Gastrocnemius medialis (tissue), 4 donors: ENCODE data around the gene TMEM234. TPM values are rescaled to one million over a fixed set of nuclear protein-coding genes. Genes with fewer than 3 reads are reported as not detected.
A peak's percentile ranks its signal among the peaks of the same experiment; 100 is the strongest.

ENCODE experiments used
- ATAC-seq, 2 donors: fragments of 150-250 bp; one replicate each; pipeline ENCODE4 v1.9.1; 2016
- DNase-seq, 2 donors: peaks; one replicate each; pipeline ENCODE4 v3.0.0-alpha.2; 2019
- H3K27ac ChIP-seq, 4 donors: fragments of 200-600 bp; sonication (generic); 1 replicate in 1 of 4; 2 replicates in 3 of 4; pipeline ENCODE4 v1.5.1; 2016 to 2018; ENCODE audit warnings: mild to moderate bottlenecking in 2 of 4, moderate library complexity in 1 of 4
- H3K27me3 ChIP-seq, 3 donors: fragments of 200-600 bp; sonication (generic) in 2 of 3; 1 replicate in 1 of 3; 2 replicates in 2 of 3; pipeline versions ENCODE4 v1.5.1 to v1.6.0; 2016 to 2019; ENCODE audit warnings: mild to moderate bottlenecking in 1 of 3, moderate library complexity in 1 of 3
- H3K36me3 ChIP-seq, 2 donors: fragments of 200-600 bp; sonication (generic) in 1 of 2; one replicate each; pipeline ENCODE4 v1.5.1; 2017 to 2018
- H3K4me1 ChIP-seq, 2 donors: fragments of 200-600 bp; sonication (generic) in 1 of 2; one replicate each; pipeline ENCODE4 v1.5.1; 2016 to 2017; ENCODE audit warnings: mild to moderate bottlenecking in 2 of 2
- H3K4me3 ChIP-seq, 4 donors: fragments of 200-600 bp; sonication (generic) in 3 of 4; 1 replicate in 1 of 4; 2 replicates in 3 of 4; pipeline ENCODE4 v1.5.1; 2016 to 2019; ENCODE audit warnings: mild to moderate bottlenecking in 2 of 4
- H3K9me3 ChIP-seq, 3 donors: fragments of 200-600 bp; sonication (generic) in 2 of 3; 1 replicate in 1 of 3; 2 replicates in 2 of 3; pipeline ENCODE4 v1.5.1; 2016 to 2019
- CTCF ChIP-seq, 5 experiments: fragments of 450-650 bp in 3 of 5; fragments of 200-600 bp in 2 of 5; sonication (generic) in 2 of 5; IDR thresholded peaks in 4 of 5; conservative IDR thresholded peaks in 1 of 5; 1 replicate in 4 of 5; 2 replicates in 1 of 5; pipeline ENCODE4 v1.5.1; 2016 to 2019; ENCODE audit warnings: antibody characterized with exemption in 5 of 5, mild to moderate bottlenecking in 3 of 5, moderate library complexity in 3 of 5
- POLR2A ChIP-seq, 2 donors: fragments of 450-650 bp; IDR thresholded peaks; one replicate each; pipeline ENCODE4 v1.6.1; 2017; ENCODE audit warnings: antibody characterized with exemption in 2 of 2, mild to moderate bottlenecking in 2 of 2, moderate library complexity in 2 of 2
- in situ Hi-C, 4 donors: fragments of 200-750 bp; cut with MboI; loops; one replicate each; pipeline versions ENCODE4 v1.15.0 to v1.8.0; 2017; ENCODE audit warnings: low sequenced_read_pairs in 4 of 4
- intact Hi-C: fragments of 100-400 bp; cut with DNase I; formaldehyde crosslinking; loops from one replicate; pipeline ENCODE4 v1.15.1; 2023; ENCODE audit warnings: low total_unique reads
- total RNA-seq, 4 donors: library from RNA; depleted of rRNA; stranded (reverse); fragments of >200 nt; gene quantifications; one replicate each; pipeline versions ENCODE4 v1.1.0 to v1.2.3, GENCODE V29; 2016

The TMEM234 gene
- total RNA-seq, 4 donors from 2014 or later: 1.6 to 4.6 (median 4.4) TPM

GRCh38 chr1:32239790-32240139 lies 17.6 kb upstream of the TMEM234 start:
- intact Hi-C loops (loop anchor here (2.0 to 5.0 kb wide), 4 partner anchors 17 to 167 kb away; partner anchors contain the start of genes EIF3I, HDAC1, KPNA6 and TMEM234), in situ Hi-C loops (no loop called here)
- Histone ChIP-seq H3K36me3 (no peaks in the 10 kb centered on the region), H3K4me1 (peaks cover 8 to 10% of the 10 kb centered on the region in 2 donors), H3K27me3 (no peaks in the 10 kb centered on the region), H3K4me3 (peak overlapping the region; percentile 62 to 74 (median 64)), H3K27ac (peak overlapping the region; percentile 59 to 74 (median 71)), H3K9me3 (no peaks in the 10 kb centered on the region)
- DNase-seq (no peak), ATAC-seq (no peak)
- TF ChIP-seq CTCF (IDR thresholded peaks at IDR 0.05 in 4 of 5, conservative IDR thresholded peaks at IDR 0.05 in 1 of 5) (no peak), POLR2A (IDR thresholded peaks at IDR 0.05) (no peak)

- Histone ChIP-seq H3K4me1 (peaks cover 8 to 10% of the 10 kb centered on the region in 2 donors), H3K36me3 (no peaks in the 10 kb centered on the region), H3K27ac (peak overlapping the region in 2 of 4 donors; percentile 71), H3K9me3 (no peaks in the 10 kb centered on the region), H3K4me3 (no peak overlapping the region), H3K27me3 (no peaks in the 10 kb centered on the region)
- in situ Hi-C loops: no loop called here
- intact Hi-C loops: no loop called here
- no peak for TF ChIP-seq CTCF (IDR thresholded peaks at IDR 0.05 in 4 of 5, conservative IDR thresholded peaks at IDR 0.05 in 1 of 5)
- TF ChIP-seq POLR2A (IDR thresholded peaks at IDR 0.05): no peak
- DNase-seq: no peak
- no peak for ATAC-seq
These were observed 17.2 kb upstream of the TMEM234 start for GRCh38 chr1:32239337-32239736.

GRCh38 chr1:32234792-32235191 lies 12.6 kb upstream of the TMEM234 start:
- Histone ChIP-seq H3K9me3 (no peaks in the 10 kb centered on the region), H3K4me1 (no peaks in the 10 kb centered on the region), H3K4me3 (no peak overlapping the region), H3K27me3 (no peaks in the 10 kb centered on the region), H3K36me3 (peaks cover 0 to 35% of the 10 kb centered on the region in 2 donors), H3K27ac (peak overlapping the region in 1 of 4 donors; percentile 62)
- intact Hi-C loops: no loop called here
- peak in 1 of 2 donors; percentile 32 for DNase-seq
- in situ Hi-C loops: no loop called here
- peak; percentile 50 to 57 for ATAC-seq
- TF ChIP-seq CTCF (IDR thresholded peaks at IDR 0.05 in 4 of 5, conservative IDR thresholded peaks at IDR 0.05 in 1 of 5) (no peak), POLR2A (IDR thresholded peaks at IDR 0.05) (no peak)

- Histone ChIP-seq H3K4me1 (no peaks in the 10 kb centered on the region), H3K36me3 (peaks cover 0 to 56% of the 10 kb centered on the region in 2 donors), H3K4me3 (no peak overlapping the region), H3K27ac (no peak overlapping the region), H3K27me3 (no peaks in the 10 kb centered on the region), H3K9me3 (no peaks in the 10 kb centered on the region)
- intact Hi-C loops (no loop called here), in situ Hi-C loops (no loop called here)
- no peak for TF ChIP-seq CTCF (IDR thresholded peaks at IDR 0.05 in 4 of 5, conservative IDR thresholded peaks at IDR 0.05 in 1 of 5)
- no peak for TF ChIP-seq POLR2A (IDR thresholded peaks at IDR 0.05)
- DNase-seq (no peak), ATAC-seq (no peak)
These were observed 10.6 kb upstream of the TMEM234 start for GRCh38 chr1:32232558-32233304.
